Fibroblast of lung (primary cell): ENCODE data around the gene PDE11A. TPM values are rescaled to one million over a fixed set of nuclear protein-coding genes. Genes with fewer than 3 reads are reported as not detected.

Experiments
- DNase-seq, 2 donors: peaks; one replicate each; pipeline versions ENCODE4 v3.0.0 to v3.0.0-alpha.2; 2010; ENCODE audit warnings: low read depth in 2 of 2
- H2AFZ ChIP-seq: 2 replicates; pipeline ENCODE4 v1.5.1; 2012; ENCODE audit warnings: low read length, control low read depth, inconsistent platforms
- H3K27ac ChIP-seq: 2 replicates; pipeline ENCODE4 v1.5.1; 2011; ENCODE audit warnings: low read length, control low read depth; ENCODE audit not compliant: insufficient read depth
- H3K27me3 ChIP-seq: 2 replicates; pipeline ENCODE4 v1.5.1; 2011; ENCODE audit warnings: mild to moderate bottlenecking, low read length; ENCODE audit not compliant: control insufficient read depth, insufficient read depth
- H3K36me3 ChIP-seq: 2 replicates; pipeline ENCODE4 v1.5.1; 2011; ENCODE audit warnings: low read length; ENCODE audit not compliant: control insufficient read depth, insufficient read depth
- H3K4me1 ChIP-seq: 2 replicates; pipeline ENCODE4 v1.5.1; 2011; ENCODE audit warnings: low read length; ENCODE audit not compliant: control insufficient read depth, insufficient read depth; ENCODE audit errors: extremely low read depth
- H3K4me2 ChIP-seq: 2 replicates; pipeline ENCODE4 v1.5.1; 2011; ENCODE audit warnings: low read length, control low read depth; ENCODE audit not compliant: insufficient read depth; ENCODE audit errors: extremely low read depth
- H3K4me3 ChIP-seq, 4 experiments: fragments of 200-600 bp in 1 of 4; sonication (generic) in 1 of 4; replicated peaks in 1 of 4; 2 replicates each; pipeline ENCODE4 v1.5.1; 2011 to 2016; ENCODE audit warnings: low read length in 4 of 4, low read depth in 3 of 4, mild to moderate bottlenecking in 3 of 4, control low read depth in 2 of 4, inconsistent platforms in 1 of 4, mixed read lengths in 1 of 4; ENCODE audit not compliant: insufficient read depth in 1 of 4; ENCODE audit errors: control extremely low read depth in 1 of 4
- H3K79me2 ChIP-seq: 2 replicates; pipeline ENCODE4 v1.5.1; 2012; ENCODE audit warnings: mild to moderate bottlenecking, low read length, inconsistent platforms; ENCODE audit not compliant: control insufficient read depth, insufficient read depth
- H3K9ac ChIP-seq: 2 replicates; pipeline ENCODE4 v1.5.1; 2011; ENCODE audit warnings: mild to moderate bottlenecking, low read length, control low read depth; ENCODE audit not compliant: insufficient read depth
- H3K9me3 ChIP-seq: 2 replicates; pipeline ENCODE4 v1.5.1; 2012; ENCODE audit warnings: low read depth, low read length; ENCODE audit not compliant: control insufficient read depth, insufficient read depth
- H4K20me1 ChIP-seq: 2 replicates; pipeline ENCODE4 v1.5.1; 2011; ENCODE audit warnings: low read length; ENCODE audit not compliant: control insufficient read depth, insufficient read depth; ENCODE audit errors: extremely low read depth
- CTCF ChIP-seq, 2 donors: IDR thresholded peaks in 1 of 2; conservative IDR thresholded peaks in 1 of 2; 1 replicate in 1 of 2; 2 replicates in 1 of 2; pipeline ENCODE4 v1.5.1; 2011 to 2012; ENCODE audit warnings: low read length in 2 of 2, control low read depth in 1 of 2, inconsistent platforms in 1 of 2, low read depth in 1 of 2, mild to moderate bottlenecking in 1 of 2
- EZH2 ChIP-seq: IDR thresholded peaks from 2 replicates; pipeline ENCODE4 v1.5.1; 2012; ENCODE audit warnings: low read length, control low read depth, mild to moderate bottlenecking; ENCODE audit errors: missing control alignments
- polyA plus RNA-seq, 2 donors: library from polyadenylated mRNA; depleted of rRNA in 1 of 2; stranded (reverse) in 1 of 2; unstranded in 1 of 2; fragments of >200 nt; gene quantifications; 2 replicates each; pipeline ENCODE4 v1.2.1, GENCODE V29; 2011 to 2012; ENCODE audit warnings: missing spikeins in 1 of 2
- total RNA-seq: library from RNA; depleted of rRNA; stranded (reverse); fragments of >200 nt; gene quantifications from 2 replicates; pipeline ENCODE4 v1.2.1, GENCODE V29; 2014

Gene PDE11A
- total and polyA plus RNA-seq, 2 donors (not counting 1 experiment from before 2014, with no cell fraction given), result 0.03 to 0.33 TPM

GRCh38 chr2:177914247-177914646 lies 158.3 kb downstream of the PDE11A start:
- no peaks in the 10 kb centered on the region for H3K9me3 ChIP-seq
- H2AFZ ChIP-seq, result no peak overlapping the region
- H3K4me1 ChIP-seq, result no peaks in the 10 kb centered on the region
- no peak for TF ChIP-seq CTCF (conservative IDR thresholded peaks at IDR 0.05 in 1 of 2, IDR thresholded peaks at IDR 0.05 in 1 of 2; ENCODE audit: low read depth in 1 of 2, low read length in 2 of 2)
- no peak for TF ChIP-seq EZH2
- no peaks in the 10 kb centered on the region for H4K20me1 ChIP-seq
- H3K27me3 ChIP-seq, result no peaks in the 10 kb centered on the region
- no peak overlapping the region for H3K4me2 ChIP-seq
- H3K27ac ChIP-seq, result no peak overlapping the region
- H3K9ac ChIP-seq, result no peak overlapping the region
- H3K36me3 ChIP-seq, result no peaks in the 10 kb centered on the region
- no peaks in the 10 kb centered on the region for H3K79me2 ChIP-seq
- H3K4me3 ChIP-seq, result no peak overlapping the region
- DNase-seq, result no peak

- no peak overlapping the region for H2AFZ ChIP-seq
- H4K20me1 ChIP-seq, result no peaks in the 10 kb centered on the region
- no peaks in the 10 kb centered on the region for H3K79me2 ChIP-seq
- no peaks in the 10 kb centered on the region for H3K27me3 ChIP-seq
- H3K4me1 ChIP-seq, result no peaks in the 10 kb centered on the region
- no peaks in the 10 kb centered on the region for H3K36me3 ChIP-seq
- DNase-seq, result peak in 1 of 2 donors; percentile 12
- H3K9ac ChIP-seq, result no peak overlapping the region
- H3K4me3 ChIP-seq, result no peak overlapping the region
- H3K9me3 ChIP-seq, result no peaks in the 10 kb centered on the region
- no peak overlapping the region for H3K4me2 ChIP-seq
- H3K27ac ChIP-seq, result no peak overlapping the region
- TF ChIP-seq EZH2 (no peak), CTCF (conservative IDR thresholded peaks at IDR 0.05 in 1 of 2, IDR thresholded peaks at IDR 0.05 in 1 of 2; ENCODE audit: low read depth in 1 of 2, low read length in 2 of 2) (no peak)
These were observed 162.6 kb downstream of the PDE11A start for GRCh38 chr2:177909962-177910361.

GRCh38 chr2:177908824-177909223 lies 163.8 kb downstream of the PDE11A start:
- Histone ChIP-seq H3K36me3 (no peaks in the 10 kb centered on the region), H3K27me3 (no peaks in the 10 kb centered on the region), H4K20me1 (no peaks in the 10 kb centered on the region), H3K9ac (no peak overlapping the region), H3K9me3 (no peaks in the 10 kb centered on the region), H3K4me3 (no peak overlapping the region), H3K4me2 (no peak overlapping the region), H3K4me1 (no peaks in the 10 kb centered on the region), H3K79me2 (no peaks in the 10 kb centered on the region), H2AFZ (no peak overlapping the region), H3K27ac (no peak overlapping the region)
- no peak for DNase-seq
- TF ChIP-seq CTCF (conservative IDR thresholded peaks at IDR 0.05 in 1 of 2, IDR thresholded peaks at IDR 0.05 in 1 of 2; ENCODE audit: low read depth in 1 of 2, low read length in 2 of 2), result no peak
- TF ChIP-seq EZH2, result no peak
